CD4-positive, alpha-beta T cell treated with Interleukin-15 for 4 hours (primary cell): ENCODE results near the gene USP25.

Source experiments
- DNase-seq: peaks from one replicate; pipeline ENCODE4 v3.0.0-alpha.2; 2020; ENCODE audit warnings: low spot score

USP25 gene

GRCh38 chr21:15815285-15815684, 85.5 kb downstream of the USP25 start:
- DNase-seq, result no peak

GRCh38 chr21:15820327-15820726, 90.5 kb downstream of the USP25 start:
- DNase-seq, result no peak

DNA sequence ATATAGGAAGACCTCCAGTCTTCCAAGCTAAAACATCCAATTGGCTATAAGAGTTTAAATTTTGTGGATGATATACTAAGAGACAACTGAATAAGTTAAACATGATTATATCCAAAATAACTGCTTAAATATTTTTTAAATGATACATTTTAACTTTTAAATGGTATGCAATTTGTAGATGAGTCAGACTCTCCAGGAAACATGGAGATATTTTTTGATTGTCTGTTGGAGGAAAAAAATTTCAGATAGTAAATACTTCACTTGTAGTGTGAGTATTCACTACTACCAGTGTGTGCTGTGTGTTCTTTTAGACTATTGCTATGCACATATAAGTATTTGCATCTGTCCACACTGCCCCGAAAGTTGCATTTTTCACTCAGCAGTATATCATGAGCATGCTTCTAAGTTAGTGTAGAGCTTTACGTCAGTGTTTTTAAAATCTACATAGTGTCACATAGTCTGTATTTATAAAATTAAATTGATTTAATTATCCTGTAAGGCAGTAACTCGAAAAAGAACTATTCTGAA, 91.1 kb downstream of the USP25 start:
- no peak for DNase-seq

GRCh38 chr21:15823486-15824150, 93.8 kb downstream of the USP25 start:
- peak; percentile 40 for DNase-seq

GRCh38 chr21:15825700-15826099, 95.9 kb downstream of the USP25 start:
- DNase-seq, result no peak

DNA sequence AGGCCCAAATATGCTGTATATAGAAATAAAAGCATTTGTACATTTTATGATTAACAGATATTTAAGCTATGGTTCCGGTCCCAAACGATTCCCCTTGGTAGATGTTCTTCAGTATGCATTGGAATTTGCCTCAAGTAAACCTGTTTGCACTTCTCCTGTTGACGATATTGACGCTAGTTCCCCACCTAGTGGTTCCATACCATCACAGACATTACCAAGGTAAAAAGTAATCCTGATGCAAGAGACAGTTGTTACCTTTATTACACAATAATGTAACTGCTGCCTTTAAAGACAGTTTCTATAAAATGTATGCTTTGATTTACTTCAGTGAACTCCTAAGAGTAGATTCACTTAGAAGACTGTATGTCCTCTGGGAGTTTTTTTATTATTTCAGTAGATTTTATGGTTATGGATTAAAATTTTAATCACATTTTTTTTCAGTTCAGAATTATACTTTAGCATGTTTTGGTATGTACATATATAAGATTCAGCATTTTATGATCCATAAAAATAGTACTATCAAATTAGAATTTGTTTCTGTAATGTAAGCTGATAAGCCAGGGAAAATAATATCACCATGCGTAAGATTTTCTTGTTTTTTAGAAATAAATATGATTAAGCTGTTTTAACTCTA, 96.5 kb downstream of the USP25 start:
- peak; percentile 53 for DNase-seq

GRCh38 chr21:15826908-15827601, 97.3 kb downstream of the USP25 start:
- no peak for DNase-seq

DNA sequence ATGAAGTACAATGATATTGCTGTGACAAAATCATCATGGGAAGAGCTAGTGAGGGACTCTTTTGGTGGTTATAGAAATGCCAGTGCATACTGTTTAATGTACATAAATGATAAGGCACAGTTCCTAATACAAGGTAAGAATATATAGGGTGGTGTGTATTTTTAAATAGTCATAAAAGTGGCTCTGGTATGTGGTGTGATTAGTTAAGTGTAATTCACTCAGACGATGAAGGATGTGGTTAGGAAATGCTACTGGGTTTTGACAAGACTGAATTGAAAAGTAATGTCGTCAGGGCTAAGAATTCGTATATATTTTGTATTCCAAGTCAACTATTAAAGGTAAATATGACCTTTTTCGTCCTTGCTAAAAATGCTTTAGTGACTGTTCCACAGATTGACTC, 101.7 kb downstream of the USP25 start:
- no peak for DNase-seq

- no peak for DNase-seq
Observed at GRCh38 chr21:15837645-15838044, 107.9 kb downstream of the USP25 start.

GRCh38 chr21:15839026-15839425, 109.2 kb downstream of the USP25 start:
- no peak for DNase-seq

DNA sequence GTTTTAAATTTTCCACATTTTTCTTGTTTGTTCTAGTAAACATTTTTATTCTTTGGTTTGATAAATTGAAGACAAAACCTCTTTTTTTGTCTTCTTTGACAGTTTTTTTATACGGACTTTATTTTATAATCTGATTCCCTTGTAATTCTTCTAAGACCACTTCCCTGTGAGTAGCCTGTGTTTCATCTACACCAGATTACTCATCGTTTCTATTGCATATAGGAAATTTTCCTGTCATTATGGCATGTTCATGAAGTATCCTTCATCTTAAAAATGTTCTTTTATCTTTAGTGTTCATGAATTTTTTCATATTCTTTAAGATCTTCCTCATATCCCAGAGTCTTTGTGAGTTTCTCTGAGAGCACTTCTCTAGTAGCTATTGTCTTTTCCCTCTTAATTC, 109.8 kb downstream of the USP25 start:
- no peak for DNase-seq

GRCh38 chr21:15840406-15840805, 110.6 kb downstream of the USP25 start:
- no peak for DNase-seq

- no peak for DNase-seq
Observed at GRCh38 chr21:15841856-15842564, 112.2 kb downstream of the USP25 start.

DNA sequence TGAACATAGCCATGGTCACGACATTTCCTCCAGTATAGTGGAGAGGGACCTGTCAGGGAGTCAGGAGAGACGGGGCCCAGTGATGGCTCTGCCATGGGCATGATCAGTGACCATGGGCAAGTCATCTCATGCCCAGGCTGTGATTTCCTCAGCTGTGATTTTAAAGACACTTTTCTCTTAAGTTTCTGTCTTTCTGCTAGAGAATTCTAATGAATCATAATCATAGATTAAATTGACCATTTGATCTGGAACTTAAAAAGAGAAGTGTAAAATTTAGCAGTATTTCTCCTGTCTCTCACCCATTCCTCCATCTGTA, 112.7 kb downstream of the USP25 start:
- DNase-seq, result no peak

DNA sequence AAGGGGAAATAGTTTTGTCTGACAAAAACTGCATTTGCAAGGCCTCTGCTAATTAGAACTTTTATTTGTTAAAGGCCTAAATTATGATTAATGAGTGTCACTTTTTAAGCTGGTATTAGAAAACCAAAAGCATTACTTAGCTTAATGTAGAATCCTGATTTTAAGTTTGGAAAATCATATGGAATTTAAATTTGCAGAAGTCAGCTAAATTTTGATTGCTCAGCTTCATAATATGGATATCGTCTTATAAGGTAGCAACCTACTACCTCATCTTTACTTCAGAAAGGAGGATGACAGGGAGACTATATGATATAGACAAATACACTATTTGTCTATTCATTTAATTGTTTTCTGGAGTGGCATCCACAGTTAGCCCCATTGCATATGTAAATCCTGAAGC, 114.0 kb downstream of the USP25 start:
- DNase-seq, result no peak

GRCh38 chr21:15848634-15849560, 119.1 kb downstream of the USP25 start:
- no peak for DNase-seq

DNA sequence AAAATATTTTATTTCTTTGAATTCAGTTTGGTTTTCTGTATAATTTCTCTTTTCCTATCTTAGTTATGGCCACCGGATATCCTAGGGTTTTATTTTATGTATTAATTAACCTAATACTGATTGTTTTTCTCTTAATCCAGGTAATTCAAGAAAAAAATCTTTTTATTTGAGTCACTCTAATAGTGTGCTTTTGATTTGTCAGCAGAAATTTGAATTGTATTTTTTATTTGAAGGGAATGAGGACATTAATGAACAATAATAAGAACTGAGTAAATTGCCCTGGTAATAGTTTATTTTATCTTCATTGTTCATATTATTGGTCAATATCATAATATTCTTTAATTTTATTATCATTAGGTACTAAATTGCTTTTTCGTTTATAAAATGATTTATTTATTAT, 120.1 kb downstream of the USP25 start:
- DNase-seq, result no peak

DNA sequence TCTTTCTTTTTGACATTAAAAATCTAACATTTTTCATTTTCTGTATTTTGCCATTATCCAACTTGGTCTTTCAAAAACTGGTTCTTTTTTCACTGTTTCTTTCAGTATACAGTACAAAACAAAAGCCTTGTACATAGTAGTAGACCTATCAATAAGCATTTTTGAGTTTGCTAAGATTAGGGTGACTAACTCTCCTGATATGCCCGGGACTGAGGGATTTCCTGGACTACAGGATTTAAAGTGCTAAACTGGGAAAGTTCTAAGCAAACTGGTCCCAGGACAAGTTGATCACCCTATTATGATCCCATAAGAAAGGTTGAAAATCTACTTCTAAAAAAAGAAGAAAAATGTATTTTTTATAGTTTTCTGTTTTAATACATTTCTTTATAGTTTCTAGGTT, 120.9 kb downstream of the USP25 start:
- no peak for DNase-seq

GRCh38 chr21:15852146-15852545, 122.4 kb downstream of the USP25 start:
- DNase-seq, result no peak

GRCh38 chr21:15853126-15853525, 123.3 kb downstream of the USP25 start:
- DNase-seq, result no peak

DNA sequence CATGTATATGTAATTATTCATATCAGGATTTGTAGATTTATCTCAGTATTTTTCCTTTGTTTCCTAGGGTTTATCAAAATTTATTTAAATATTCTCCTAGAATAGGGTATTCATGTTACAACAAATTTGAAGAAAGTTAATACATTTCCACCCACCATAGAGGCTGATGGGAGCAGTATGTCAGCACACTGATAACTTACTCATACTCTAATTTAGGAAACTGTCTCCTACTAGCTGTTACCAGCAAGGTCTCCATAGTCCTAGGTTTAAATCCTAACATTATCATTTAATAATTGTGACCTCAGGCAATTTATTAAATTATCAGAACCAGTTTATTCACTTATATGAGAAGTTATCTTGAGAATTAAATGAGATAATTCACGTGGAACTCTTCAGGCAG, 127.0 kb downstream of the USP25 start:
- DNase-seq, result no peak

- DNase-seq, result no peak
Observed at GRCh38 chr21:15857740-15858139, 128.0 kb downstream of the USP25 start.
